NT2/D1 (cell line): ENCODE data around the gene HNRNPD.

ENCODE experiments used
- SUZ12 ChIP-seq: IDR thresholded peaks from 2 replicates; pipeline ENCODE4 v1.6.1; 2011; ENCODE audit not compliant: insufficient read length, insufficient read depth; ENCODE audit errors: extremely low read depth
- YY1 ChIP-seq: IDR thresholded peaks from 2 replicates; pipeline ENCODE4 v1.6.1; 2011; ENCODE audit not compliant: insufficient read length, insufficient read depth
- ZNF274 ChIP-seq: IDR thresholded peaks from 2 replicates; pipeline ENCODE4 v1.6.1; 2011; ENCODE audit warnings: mild to moderate bottlenecking, low read depth, low read length

DNA sequence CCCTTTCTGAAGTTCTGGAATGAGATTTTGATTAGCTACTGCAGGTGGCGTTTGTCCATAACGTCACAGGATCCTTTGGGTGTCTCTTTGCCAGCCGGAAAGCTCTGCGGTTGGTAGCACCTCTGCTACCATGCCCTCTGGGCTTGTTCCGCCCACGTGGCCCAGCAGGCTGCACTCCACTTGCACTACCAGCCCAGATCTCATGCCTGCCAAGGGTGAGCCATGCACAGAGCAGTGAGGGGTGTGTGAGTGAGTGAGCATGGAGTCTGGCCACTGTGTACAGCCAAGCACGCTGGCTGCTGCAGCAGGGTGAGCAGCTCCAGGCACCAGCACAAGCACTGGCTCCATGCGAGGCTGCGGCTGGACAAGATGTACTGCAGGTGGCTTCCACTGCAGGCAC lies 6.6 kb upstream of the HNRNPD start:
- TF ChIP-seq ZNF274 (no peak), YY1 (no peak), SUZ12 (no peak)
